Right lobe of liver (tissue), 6 donors: Measurements from ENCODE around the gene PLVAP. TPM values are rescaled to one million over a fixed set of nuclear protein-coding genes. Genes with fewer than 3 reads are reported as not detected.
A peak's percentile ranks its signal among the peaks of the same experiment; 100 is the strongest.

Experiments used
- ATAC-seq, 4 donors: fragments of 200-7000 bp; cut with Tn5 transposase; one replicate each; pipeline ENCODE4 v1.9.1; 2020; ENCODE audit warnings: mild to moderate bottlenecking in 4 of 4, moderate library complexity in 4 of 4
- DNase-seq, 3 donors: peaks; one replicate each; pipeline ENCODE4 v3.0.0-alpha.2; 2020
- H3K27ac ChIP-seq, 3 donors: fragments of 200-600 bp; one replicate each; pipeline ENCODE4 v1.8.0; 2022
- H3K27me3 ChIP-seq, 2 donors: fragments of 200-600 bp; one replicate each; pipeline ENCODE4 v1.8.0; 2022
- H3K36me3 ChIP-seq, 4 donors: fragments of 200-600 bp; sonication (generic) in 1 of 4; one replicate each; pipeline versions ENCODE4 v1.5.1 to v1.8.0; 2017 to 2022; ENCODE audit warnings: control low read depth in 1 of 4
- H3K4me1 ChIP-seq, 4 donors: fragments of 200-600 bp; sonication (generic) in 1 of 4; one replicate each; pipeline versions ENCODE4 v1.5.1 to v1.8.0; 2017 to 2022; ENCODE audit warnings: control low read depth in 1 of 4
- H3K4me3 ChIP-seq, 3 donors: fragments of 200-600 bp; one replicate each; pipeline ENCODE4 v1.8.0; 2022
- H3K9me3 ChIP-seq, 4 donors: fragments of 200-600 bp; sonication (generic) in 1 of 4; one replicate each; pipeline versions ENCODE4 v1.5.1 to v1.8.0; 2017 to 2022; ENCODE audit warnings: control low read depth in 1 of 4
- CTCF ChIP-seq, 4 donors: fragments of 200-600 bp in 3 of 4; fragments of 450-650 bp in 1 of 4; IDR thresholded peaks; one replicate each; pipeline versions ENCODE4 v1.5.1 to v1.8.0; 2016 to 2022; ENCODE audit warnings: antibody characterized with exemption in 4 of 4, mild to moderate bottlenecking in 2 of 4
- POLR2A ChIP-seq: fragments of 450-650 bp; IDR thresholded peaks from one replicate; pipeline ENCODE4 v1.6.1; 2017; ENCODE audit warnings: antibody characterized with exemption, mild to moderate bottlenecking
- WGBS: methylation state at CpG from one replicate; pipeline ENCODE4 v1.1.6; 2018; ENCODE audit warnings: low coverage, low lambda C conversion rate; ENCODE audit not compliant: insufficient coverage; ENCODE audit errors: missing lambda C conversion rate; 5-methylcytosine and 5-hydroxymethylcytosine counted together
- intact Hi-C, 2 donors: fragments of 100-400 bp; cut with DNase I; formaldehyde crosslinking; loops; one replicate each; pipeline versions ENCODE4 v1.11.2 to v1.14.1; 2022
- total RNA-seq, 6 experiments: library from RNA; depleted of rRNA in 2 of 6; stranded (reverse); fragments of >200 nt in 2 of 6; fragmentation: NEBNext Ultra II Directional in 3 of 6; extraction: Animal tissue kit (Norgen Biotek cat#: 25700) in 3 of 6; gene quantifications; one replicate each; pipeline versions ENCODE4 v1.1.0 to v1.2.4, GENCODE V29; 2016 to 2023
- donor health status: DM: no; HTN: yes; CAD: no.
- donor health status: DM: no; HTN: no; CAD: no.
- donor health status: DM: no; HTN: no; CAD: no.
- donor health status: DM: no; HTN: yes; CAD: no.
- donor health status: DM: no; HTN: yes; CAD: no.

Gene PLVAP
- total RNA-seq, 6 experiments from 2014 or later: 0.78 to 16.6 (median 4.1) TPM

GRCh38 chr19:17325133-17325532, 52.0 kb downstream of the PLVAP start:
- TF ChIP-seq POLR2A (no peak), CTCF (IDR thresholded peaks at IDR 0.05) (no peak)
- DNase-seq: no peak
- H3K9me3 ChIP-seq: no peaks in the 10 kb centered on the region
- H3K27me3 ChIP-seq: no peaks in the 10 kb centered on the region
- peaks cover 0 to 7% (median 3%) of the 10 kb centered on the region in 4 donors for H3K36me3 ChIP-seq
- no peak for ATAC-seq
- H3K4me3 ChIP-seq: no peak overlapping the region
- H3K4me1 ChIP-seq: peaks cover 0 to 30% (median 10%) of the 10 kb centered on the region in 4 donors
- no peak overlapping the region for H3K27ac ChIP-seq
- intact Hi-C loops: no loop called here
- 82% methylated on average over 2 of the region's 20 CpGs for WGBS

GRCh38 chr19:17324357-17325114, 52.6 kb downstream of the PLVAP start:
- H3K4me3 ChIP-seq: no peak overlapping the region
- TF ChIP-seq POLR2A: no peak
- H3K4me1 ChIP-seq: peaks cover 0 to 30% (median 10%) of the 10 kb centered on the region in 4 donors
- no peaks in the 10 kb centered on the region for H3K9me3 ChIP-seq
- ATAC-seq: no peak
- H3K36me3 ChIP-seq: peaks cover 0 to 12% (median 5%) of the 10 kb centered on the region in 4 donors
- no peak overlapping the region for H3K27ac ChIP-seq
- no CpG with 5 or more reads among the region's 28 CpGs for WGBS
- no peaks in the 10 kb centered on the region for H3K27me3 ChIP-seq
- DNase-seq: no peak
- intact Hi-C loops: no loop called here

- ATAC-seq (peak in 1 of 4 donors; percentile 5), DNase-seq (no peak)
- H3K4me3 ChIP-seq: no peak overlapping the region
- intact Hi-C loops: no loop called here
- peaks cover 0 to 27% (median 10%) of the 10 kb centered on the region in 4 donors for H3K4me1 ChIP-seq
- no peaks in the 10 kb centered on the region for H3K9me3 ChIP-seq
- no peak for TF ChIP-seq CTCF (IDR thresholded peaks at IDR 0.05)
- no peak for TF ChIP-seq POLR2A
- no peak overlapping the region for H3K27ac ChIP-seq
- no peaks in the 10 kb centered on the region for H3K27me3 ChIP-seq
- WGBS: no CpG with 5 or more reads among the region's 7 CpGs
- H3K36me3 ChIP-seq: peaks cover 0 to 16% (median 6%) of the 10 kb centered on the region in 4 donors
Measured at GRCh38 chr19:17323964-17324332, 53.2 kb downstream of the PLVAP start.

GRCh38 chr19:17323300-17323963, 53.7 kb downstream of the PLVAP start:
- 44% methylated on average over 12 of the region's 56 CpGs for WGBS
- no peak overlapping the region for H3K4me3 ChIP-seq
- H3K4me1 ChIP-seq: peaks cover 0 to 24% (median 10%) of the 10 kb centered on the region in 4 donors
- no peak for ATAC-seq
- H3K9me3 ChIP-seq: no peaks in the 10 kb centered on the region
- intact Hi-C loops: no loop called here
- peaks cover 0 to 16% (median 6%) of the 10 kb centered on the region in 4 donors for H3K36me3 ChIP-seq
- no peaks in the 10 kb centered on the region for H3K27me3 ChIP-seq
- H3K27ac ChIP-seq: no peak overlapping the region
- DNase-seq: no peak
- TF ChIP-seq POLR2A: no peak
- no peak for TF ChIP-seq CTCF (IDR thresholded peaks at IDR 0.05)

- Histone ChIP-seq H3K9me3 (no peaks in the 10 kb centered on the region), H3K27ac (no peak overlapping the region), H3K4me3 (no peak overlapping the region), H3K27me3 (no peaks in the 10 kb centered on the region), H3K36me3 (peaks cover 0 to 16% (median 6%) of the 10 kb centered on the region in 4 donors), H3K4me1 (peaks cover 0 to 20% (median 9%) of the 10 kb centered on the region in 4 donors)
- 75% methylated on average over 10 of the region's 10 CpGs for WGBS
- no peak for DNase-seq
- intact Hi-C loops: no loop called here
- TF ChIP-seq POLR2A (no peak), CTCF (IDR thresholded peaks at IDR 0.05) (no peak)
- ATAC-seq: no peak
Measured at GRCh38 chr19:17322854-17323253, 54.3 kb downstream of the PLVAP start.
